GM23338 (cell line): ENCODE data around the gene AP1M1. TPM values are rescaled to one million over a fixed set of nuclear protein-coding genes. Genes with fewer than 3 reads are reported as not detected.

Experiments used
- ATAC-seq: fragments of 200-7000 bp; cut with Tn5 transposase; 3 replicates; pipeline ENCODE4 v1.9.1; 2020
- DNase-seq: peaks from one replicate; pipeline ENCODE4 v3.0.0-alpha.2; 2015; ENCODE audit warnings: low spot score
- H2AFZ ChIP-seq: fragments of 200-600 bp; sonication (generic); 2 replicates; pipeline ENCODE4 v1.8.0; 2016; ENCODE audit warnings: antibody characterized with exemption, mild to moderate bottlenecking, moderate library complexity
- H3F3A ChIP-seq: fragments of 200-600 bp; sonication (generic); replicated peaks from 2 replicates; pipeline ENCODE4 v1.8.0; 2017; ENCODE audit warnings: antibody characterized with exemption, mixed run types, low read depth
- H3K27ac ChIP-seq: fragments of 200-600 bp; sonication (generic); 2 replicates; pipeline ENCODE4 v1.6.1; 2016; ENCODE audit warnings: low read depth
- H3K27me3 ChIP-seq: fragments of 200-600 bp; sonication (generic); 2 replicates; pipeline ENCODE4 v1.8.0; 2016; ENCODE audit warnings: mild to moderate bottlenecking, mixed run types, moderate library complexity; ENCODE audit not compliant: insufficient read depth
- H3K36me3 ChIP-seq: fragments of 200-600 bp; sonication (generic); 2 replicates; pipeline ENCODE4 v1.8.0; 2016; ENCODE audit warnings: mild to moderate bottlenecking; ENCODE audit not compliant: insufficient read depth
- H3K4me1 ChIP-seq: fragments of 200-600 bp; sonication (generic); 2 replicates; pipeline ENCODE4 v1.8.0; 2016; ENCODE audit warnings: mild to moderate bottlenecking, moderate library complexity; ENCODE audit not compliant: insufficient read depth
- H3K4me2 ChIP-seq: fragments of 200-600 bp; sonication (generic); 2 replicates; pipeline ENCODE4 v1.7.1; 2017; ENCODE audit warnings: mixed run types
- H3K4me3 ChIP-seq: fragments of 200-600 bp; sonication (generic); 2 replicates; pipeline ENCODE4 v1.6.1; 2016; ENCODE audit warnings: mixed run types
- H3K79me2 ChIP-seq: fragments of 200-600 bp; sonication (generic); replicated peaks from 2 replicates; pipeline ENCODE4 v1.8.0; 2017; ENCODE audit warnings: mild to moderate bottlenecking; ENCODE audit not compliant: insufficient read depth
- H3K9me2 ChIP-seq: fragments of 200-600 bp; sonication (generic); 2 replicates; pipeline ENCODE4 v1.8.0; 2017; ENCODE audit not compliant: insufficient read depth
- H4K20me1 ChIP-seq: fragments of 200-600 bp; sonication (generic); replicated peaks from 2 replicates; pipeline ENCODE4 v1.8.0; 2017; ENCODE audit warnings: mild to moderate bottlenecking; ENCODE audit not compliant: insufficient read depth
- H3K27ac Mint-ChIP-seq: 2 replicates; pipeline ENCODE4 v1.8.0; 2020; ENCODE audit warnings: inconsistent platforms, mild to moderate bottlenecking, moderate library complexity, mixed read lengths
- H3K27me3 Mint-ChIP-seq: 3 replicates; pipeline ENCODE4 v1.8.0; 2022; ENCODE audit warnings: low read depth, mild to moderate bottlenecking, moderate library complexity, mixed read lengths, inconsistent platforms; ENCODE audit not compliant: insufficient read depth, poor library complexity
- H3K36me3 Mint-ChIP-seq: 3 replicates; pipeline ENCODE4 v1.8.0; 2021; ENCODE audit warnings: low read depth, mild to moderate bottlenecking, inconsistent platforms, moderate library complexity, mixed read lengths
- H3K4me1 Mint-ChIP-seq: 3 replicates; pipeline ENCODE4 v1.8.0; 2020; ENCODE audit warnings: mild to moderate bottlenecking, inconsistent platforms, mixed read lengths
- H3K4me3 Mint-ChIP-seq: 3 replicates; pipeline ENCODE4 v1.8.0; 2021; ENCODE audit warnings: moderate library complexity, mild to moderate bottlenecking, inconsistent platforms, mixed read lengths
- H3K9me3 Mint-ChIP-seq: 3 replicates; pipeline ENCODE4 v1.8.0; 2020; ENCODE audit warnings: moderate library complexity, mild to moderate bottlenecking, inconsistent platforms, mixed read lengths
- ETS1 ChIP-seq: IDR thresholded peaks from 2 replicates; pipeline ENCODE4 v1.6.1; 2016; ENCODE audit warnings: antibody characterized with exemption
- EZH2phosphoT487 ChIP-seq: fragments of 200-600 bp; sonication (generic); IDR thresholded peaks from one replicate; pipeline ENCODE4 v1.8.1; 2018; ENCODE audit warnings: antibody characterized with exemption; ENCODE audit not compliant: unreplicated experiment
- ZNF331 ChIP-seq: fragments of 250-450 bp; sonication (Bioruptor Pico); IDR thresholded peaks from 2 replicates; pipeline ENCODE4 v1.5.0; 2020; ENCODE audit warnings: low read depth, mild to moderate bottlenecking, moderate library complexity
- polyA plus RNA-seq: library from polyadenylated mRNA; unstranded; fragments of >200 nt; fragmentation: Nextera tagmentation; extraction: Ambion mirVana; gene quantifications from 2 replicates; pipeline ENCODE4 v1.2.1, GENCODE V29; 2016
- total RNA-seq: library from RNA; depleted of rRNA; stranded (reverse); fragments of >200 nt; shearing (Covaris generic); gene quantifications from 2 replicates; pipeline ENCODE4 v1.2.3, GENCODE V29; 2014
- TF ChIP-seq, protein P1 (sequence below): fragments of 250-450 bp; sonication (Bioruptor Pico); IDR thresholded peaks from 2 replicates; pipeline ENCODE4 v1.5.0; 2020; ENCODE audit warnings: mild to moderate bottlenecking, moderate library complexity
- TF ChIP-seq, protein P2 (sequence below): IDR thresholded peaks from one replicate; pipeline ENCODE4 v1.6.1; 2018; ENCODE audit warnings: antibody characterized with exemption; ENCODE audit not compliant: unreplicated experiment
- TF ChIP-seq, protein P3 (sequence below), 2 experiments: fragments of 200-600 bp in 1 of 2; sonication (generic) in 1 of 2; conservative IDR thresholded peaks; 2 replicates each; pipeline versions ENCODE4 v1.5.1 to v1.6.1; 2016 to 2017; ENCODE audit warnings: antibody characterized with exemption in 2 of 2, low read depth in 2 of 2, mild to moderate bottlenecking in 2 of 2, moderate library complexity in 1 of 2

AP1M1 gene
- total and polyA plus RNA-seq, 2 experiments from 2014 or later = 22.0 to 32.0 TPM

DNA sequence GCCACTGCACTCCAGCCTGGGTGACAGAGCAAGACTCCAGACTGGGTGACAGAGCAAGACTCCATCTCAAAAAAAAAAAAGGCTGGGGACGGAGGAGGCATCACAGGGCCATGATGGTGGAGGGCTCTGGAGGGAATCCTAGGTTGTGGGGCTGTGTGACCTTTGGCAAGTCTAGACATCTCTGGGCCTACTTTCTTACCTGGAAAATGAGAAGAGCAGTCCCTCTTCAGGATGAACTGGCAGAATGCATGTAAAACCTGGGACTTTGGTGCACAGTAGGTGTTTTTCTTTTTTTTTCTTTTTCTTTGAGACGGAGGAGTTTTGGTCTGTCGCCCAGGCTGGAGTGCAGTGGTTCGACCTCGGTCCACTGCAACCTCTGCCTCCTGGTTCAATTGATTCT is 38.1 kb upstream of the AP1M1 start (continued):
- TF ChIP-seq, protein P1, sequence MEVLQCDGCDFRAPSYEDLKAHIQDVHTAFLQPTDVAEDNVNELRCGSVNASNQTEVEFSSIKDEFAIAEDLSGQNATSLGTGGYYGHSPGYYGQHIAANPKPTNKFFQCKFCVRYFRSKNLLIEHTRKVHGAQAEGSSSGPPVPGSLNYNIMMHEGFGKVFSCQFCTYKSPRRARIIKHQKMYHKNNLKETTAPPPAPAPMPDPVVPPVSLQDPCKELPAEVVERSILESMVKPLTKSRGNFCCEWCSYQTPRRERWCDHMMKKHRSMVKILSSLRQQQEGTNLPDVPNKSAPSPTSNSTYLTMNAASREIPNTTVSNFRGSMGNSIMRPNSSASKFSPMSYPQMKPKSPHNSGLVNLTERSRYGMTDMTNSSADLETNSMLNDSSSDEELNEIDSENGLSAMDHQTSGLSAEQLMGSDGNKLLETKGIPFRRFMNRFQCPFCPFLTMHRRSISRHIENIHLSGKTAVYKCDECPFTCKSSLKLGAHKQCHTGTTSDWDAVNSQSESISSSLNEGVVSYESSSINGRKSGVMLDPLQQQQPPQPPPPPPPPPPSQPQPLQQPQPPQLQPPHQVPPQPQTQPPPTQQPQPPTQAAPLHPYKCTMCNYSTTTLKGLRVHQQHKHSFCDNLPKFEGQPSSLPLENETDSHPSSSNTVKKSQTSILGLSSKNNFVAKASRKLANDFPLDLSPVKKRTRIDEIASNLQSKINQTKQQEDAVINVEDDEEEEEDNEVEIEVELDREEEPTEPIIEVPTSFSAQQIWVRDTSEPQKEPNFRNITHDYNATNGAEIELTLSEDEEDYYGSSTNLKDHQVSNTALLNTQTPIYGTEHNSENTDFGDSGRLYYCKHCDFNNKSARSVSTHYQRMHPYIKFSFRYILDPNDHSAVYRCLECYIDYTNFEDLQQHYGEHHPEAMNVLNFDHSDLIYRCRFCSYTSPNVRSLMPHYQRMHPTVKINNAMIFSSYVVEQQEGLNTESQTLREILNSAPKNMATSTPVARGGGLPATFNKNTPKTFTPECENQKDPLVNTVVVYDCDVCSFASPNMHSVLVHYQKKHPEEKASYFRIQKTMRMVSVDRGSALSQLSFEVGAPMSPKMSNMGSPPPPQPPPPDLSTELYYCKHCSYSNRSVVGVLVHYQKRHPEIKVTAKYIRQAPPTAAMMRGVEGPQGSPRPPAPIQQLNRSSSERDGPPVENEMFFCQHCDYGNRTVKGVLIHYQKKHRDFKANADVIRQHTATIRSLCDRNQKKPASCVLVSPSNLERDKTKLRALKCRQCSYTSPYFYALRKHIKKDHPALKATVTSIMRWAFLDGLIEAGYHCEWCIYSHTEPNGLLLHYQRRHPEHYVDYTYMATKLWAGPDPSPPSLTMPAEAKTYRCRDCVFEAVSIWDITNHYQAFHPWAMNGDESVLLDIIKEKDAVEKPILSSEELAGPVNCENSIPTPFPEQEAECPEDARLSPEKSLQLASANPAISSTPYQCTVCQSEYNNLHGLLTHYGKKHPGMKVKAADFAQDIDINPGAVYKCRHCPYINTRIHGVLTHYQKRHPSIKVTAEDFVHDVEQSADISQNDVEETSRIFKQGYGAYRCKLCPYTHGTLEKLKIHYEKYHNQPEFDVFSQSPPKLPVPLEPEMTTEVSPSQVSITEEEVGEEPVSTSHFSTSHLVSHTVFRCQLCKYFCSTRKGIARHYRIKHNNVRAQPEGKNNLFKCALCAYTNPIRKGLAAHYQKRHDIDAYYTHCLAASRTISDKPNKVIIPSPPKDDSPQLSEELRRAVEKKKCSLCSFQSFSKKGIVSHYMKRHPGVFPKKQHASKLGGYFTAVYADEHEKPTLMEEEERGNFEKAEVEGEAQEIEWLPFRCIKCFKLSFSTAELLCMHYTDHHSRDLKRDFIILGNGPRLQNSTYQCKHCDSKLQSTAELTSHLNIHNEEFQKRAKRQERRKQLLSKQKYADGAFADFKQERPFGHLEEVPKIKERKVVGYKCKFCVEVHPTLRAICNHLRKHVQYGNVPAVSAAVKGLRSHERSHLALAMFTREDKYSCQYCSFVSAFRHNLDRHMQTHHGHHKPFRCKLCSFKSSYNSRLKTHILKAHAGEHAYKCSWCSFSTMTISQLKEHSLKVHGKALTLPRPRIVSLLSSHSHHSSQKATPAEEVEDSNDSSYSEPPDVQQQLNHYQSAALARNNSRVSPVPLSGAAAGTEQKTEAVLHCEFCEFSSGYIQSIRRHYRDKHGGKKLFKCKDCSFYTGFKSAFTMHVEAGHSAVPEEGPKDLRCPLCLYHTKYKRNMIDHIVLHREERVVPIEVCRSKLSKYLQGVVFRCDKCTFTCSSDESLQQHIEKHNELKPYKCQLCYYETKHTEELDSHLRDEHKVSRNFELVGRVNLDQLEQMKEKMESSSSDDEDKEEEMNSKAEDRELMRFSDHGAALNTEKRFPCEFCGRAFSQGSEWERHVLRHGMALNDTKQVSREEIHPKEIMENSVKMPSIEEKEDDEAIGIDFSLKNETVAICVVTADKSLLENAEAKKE (CRISPR knock-in tag) = no peak

- no peaks in the 10 kb centered on the region for H3K27me3 ChIP-seq
- Mint-ChIP-seq H3K9me3 (peaks cover 9% of the 10 kb centered on the region; the same call in 2 of the 3 replicates), H3K36me3 (no peaks in the 10 kb centered on the region; the same call in 2 of the 3 replicates), H3K27ac (no peak overlapping the region), H3K4me3 (no peak overlapping the region), H3K4me1 (no peaks in the 10 kb centered on the region), H3K27me3 (peaks cover 6% of the 10 kb centered on the region)
- no peaks in the 10 kb centered on the region for H3K36me3 ChIP-seq
- H3K4me3 ChIP-seq = no peak overlapping the region
- no peak overlapping the region for H3K27ac ChIP-seq
- no peak for ATAC-seq
- no peak overlapping the region for H2AFZ ChIP-seq
- H3K4me1 ChIP-seq = no peaks in the 10 kb centered on the region
- no peak for DNase-seq
- no peak overlapping the region for H3K4me2 ChIP-seq
- H3F3A ChIP-seq = no peaks in the 10 kb centered on the region
- no peaks in the 10 kb centered on the region for H3K9me2 ChIP-seq
- TF ChIP-seq ZNF331 (CRISPR knock-in tag) (no peak), ETS1 (no peak), EZH2phosphoT487 (no peak)
- TF ChIP-seq, protein P2, sequence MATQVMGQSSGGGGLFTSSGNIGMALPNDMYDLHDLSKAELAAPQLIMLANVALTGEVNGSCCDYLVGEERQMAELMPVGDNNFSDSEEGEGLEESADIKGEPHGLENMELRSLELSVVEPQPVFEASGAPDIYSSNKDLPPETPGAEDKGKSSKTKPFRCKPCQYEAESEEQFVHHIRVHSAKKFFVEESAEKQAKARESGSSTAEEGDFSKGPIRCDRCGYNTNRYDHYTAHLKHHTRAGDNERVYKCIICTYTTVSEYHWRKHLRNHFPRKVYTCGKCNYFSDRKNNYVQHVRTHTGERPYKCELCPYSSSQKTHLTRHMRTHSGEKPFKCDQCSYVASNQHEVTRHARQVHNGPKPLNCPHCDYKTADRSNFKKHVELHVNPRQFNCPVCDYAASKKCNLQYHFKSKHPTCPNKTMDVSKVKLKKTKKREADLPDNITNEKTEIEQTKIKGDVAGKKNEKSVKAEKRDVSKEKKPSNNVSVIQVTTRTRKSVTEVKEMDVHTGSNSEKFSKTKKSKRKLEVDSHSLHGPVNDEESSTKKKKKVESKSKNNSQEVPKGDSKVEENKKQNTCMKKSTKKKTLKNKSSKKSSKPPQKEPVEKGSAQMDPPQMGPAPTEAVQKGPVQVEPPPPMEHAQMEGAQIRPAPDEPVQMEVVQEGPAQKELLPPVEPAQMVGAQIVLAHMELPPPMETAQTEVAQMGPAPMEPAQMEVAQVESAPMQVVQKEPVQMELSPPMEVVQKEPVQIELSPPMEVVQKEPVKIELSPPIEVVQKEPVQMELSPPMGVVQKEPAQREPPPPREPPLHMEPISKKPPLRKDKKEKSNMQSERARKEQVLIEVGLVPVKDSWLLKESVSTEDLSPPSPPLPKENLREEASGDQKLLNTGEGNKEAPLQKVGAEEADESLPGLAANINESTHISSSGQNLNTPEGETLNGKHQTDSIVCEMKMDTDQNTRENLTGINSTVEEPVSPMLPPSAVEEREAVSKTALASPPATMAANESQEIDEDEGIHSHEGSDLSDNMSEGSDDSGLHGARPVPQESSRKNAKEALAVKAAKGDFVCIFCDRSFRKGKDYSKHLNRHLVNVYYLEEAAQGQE = no peak
- TF ChIP-seq, protein P3, sequence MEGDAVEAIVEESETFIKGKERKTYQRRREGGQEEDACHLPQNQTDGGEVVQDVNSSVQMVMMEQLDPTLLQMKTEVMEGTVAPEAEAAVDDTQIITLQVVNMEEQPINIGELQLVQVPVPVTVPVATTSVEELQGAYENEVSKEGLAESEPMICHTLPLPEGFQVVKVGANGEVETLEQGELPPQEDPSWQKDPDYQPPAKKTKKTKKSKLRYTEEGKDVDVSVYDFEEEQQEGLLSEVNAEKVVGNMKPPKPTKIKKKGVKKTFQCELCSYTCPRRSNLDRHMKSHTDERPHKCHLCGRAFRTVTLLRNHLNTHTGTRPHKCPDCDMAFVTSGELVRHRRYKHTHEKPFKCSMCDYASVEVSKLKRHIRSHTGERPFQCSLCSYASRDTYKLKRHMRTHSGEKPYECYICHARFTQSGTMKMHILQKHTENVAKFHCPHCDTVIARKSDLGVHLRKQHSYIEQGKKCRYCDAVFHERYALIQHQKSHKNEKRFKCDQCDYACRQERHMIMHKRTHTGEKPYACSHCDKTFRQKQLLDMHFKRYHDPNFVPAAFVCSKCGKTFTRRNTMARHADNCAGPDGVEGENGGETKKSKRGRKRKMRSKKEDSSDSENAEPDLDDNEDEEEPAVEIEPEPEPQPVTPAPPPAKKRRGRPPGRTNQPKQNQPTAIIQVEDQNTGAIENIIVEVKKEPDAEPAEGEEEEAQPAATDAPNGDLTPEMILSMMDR (conservative IDR thresholded peaks at IDR 0.05; ENCODE audit: low read depth in 2 of 2) = no peak
- H3K79me2 ChIP-seq = no peaks in the 10 kb centered on the region
- H4K20me1 ChIP-seq = no peaks in the 10 kb centered on the region
Observed at GRCh38 chr19:16160445-16160942, 37.2 kb upstream of the AP1M1 start.
